Effector CD4-positive, alpha-beta T cell (primary cell): ENCODE data around the gene LIMS2.

ENCODE experiments used
- DNase-seq: peaks from one replicate; pipeline ENCODE4 v3.0.0-alpha.2; 2020

LIMS2 gene

GRCh38 chr2:127645026-127645394 lies 30.3 kb downstream of the LIMS2 start:
- no peak for DNase-seq

GRCh38 chr2:127644066-127645025 lies 31.0 kb downstream of the LIMS2 start:
- no peak for DNase-seq

- no peak for DNase-seq
Observed at GRCh38 chr2:127643439-127644065, 31.8 kb downstream of the LIMS2 start.

- DNase-seq: no peak
Observed at GRCh38 chr2:127642706-127643438, 32.5 kb downstream of the LIMS2 start.

GRCh38 chr2:127641846-127642507 lies 33.4 kb downstream of the LIMS2 start:
- DNase-seq: peak; percentile 41

GRCh38 chr2:127641133-127641532 lies 34.2 kb downstream of the LIMS2 start:
- DNase-seq: no peak

GRCh38 chr2:127640082-127641072 lies 35.0 kb downstream of the LIMS2 start:
- peak; percentile 19 for DNase-seq

- DNase-seq: no peak
Observed at GRCh38 chr2:127639111-127639474, 36.2 kb downstream of the LIMS2 start.

- no peak for DNase-seq
Observed at GRCh38 chr2:127638361-127639110, 36.8 kb downstream of the LIMS2 start.

GRCh38 chr2:127637725-127638252 lies 37.5 kb downstream of the LIMS2 start:
- DNase-seq: no peak

- DNase-seq: no peak
Observed at GRCh38 chr2:127637236-127637630, 38.1 kb downstream of the LIMS2 start.

GRCh38 chr2:127636248-127637235 lies 38.8 kb downstream of the LIMS2 start:
- DNase-seq: no peak

- no peak for DNase-seq
Observed at GRCh38 chr2:127635380-127636237, 39.7 kb downstream of the LIMS2 start.

- no peak for DNase-seq
Observed at GRCh38 chr2:127634626-127635379, 40.5 kb downstream of the LIMS2 start.

- no peak for DNase-seq
Observed at GRCh38 chr2:127634066-127634617, 41.2 kb downstream of the LIMS2 start.

GRCh38 chr2:127633556-127634065 lies 41.7 kb downstream of the LIMS2 start:
- DNase-seq: no peak
